ENCODE results near the gene COX4I1.

COX4I1 gene

GRCh38 chr16:85829171-85829719 lies 29.8 kb downstream of the COX4I1 start:
- FAIRE-seq (no peak), DNase-seq (ENCODE audit: insufficient read length, low spot score) (no peak)
- TF ChIP-seq PAX5 (IDR thresholded peaks at IDR 0.05; ENCODE audit: insufficient read depth, low read length, severe bottlenecking): no peak
- TF ChIP-seq POLR2AphosphoS5 (IDR thresholded peaks at IDR 0.05; ENCODE audit: low read depth, low read length): no peak
- TF ChIP-seq SPI1 (IDR thresholded peaks at IDR 0.05; ENCODE audit: low read depth, low read length): no peak
- no peak for TF ChIP-seq POLR2A (IDR thresholded peaks at IDR 0.05; ENCODE audit: low read depth, low read length)
- TF ChIP-seq POU2F2 (IDR thresholded peaks at IDR 0.05; ENCODE audit: low read depth, low read length): no peak

- DNase-seq (ENCODE audit: insufficient read length, low spot score): no peak
Measured at GRCh38 chr16:85829751-85830445, 30.4 kb downstream of the COX4I1 start.

GRCh38 chr16:85830821-85831220 lies 31.3 kb downstream of the COX4I1 start:
- DNase-seq (ENCODE audit: insufficient read length, low spot score) (no peak), FAIRE-seq (no peak)
- TF ChIP-seq POLR2A (IDR thresholded peaks at IDR 0.05; ENCODE audit: low read depth, low read length) (no peak), TAF1 (IDR thresholded peaks at IDR 0.05; ENCODE audit: low read depth, low read length) (no peak), POU2F2 (IDR thresholded peaks at IDR 0.05; ENCODE audit: low read depth, low read length) (no peak), SPI1 (IDR thresholded peaks at IDR 0.05; ENCODE audit: low read depth, low read length) (no peak), PAX5 (IDR thresholded peaks at IDR 0.05; ENCODE audit: insufficient read depth, low read length, severe bottlenecking) (no peak), POLR2AphosphoS5 (IDR thresholded peaks at IDR 0.05; ENCODE audit: low read depth, low read length) (no peak)

More at GRCh38 chr16:85829751-85830445, 30.4 kb downstream of the COX4I1 start:
- TF ChIP-seq TAF1 (IDR thresholded peaks at IDR 0.05; ENCODE audit: low read depth, low read length) (no peak), POLR2A (IDR thresholded peaks at IDR 0.05; ENCODE audit: low read depth, low read length) (no peak)
- FAIRE-seq: no peak

GRCh38 chr16:85832570-85833218 lies 33.2 kb downstream of the COX4I1 start:
- TF ChIP-seq POLR2A (IDR thresholded peaks at IDR 0.05; ENCODE audit: low read depth, low read length) (no peak), TAF1 (IDR thresholded peaks at IDR 0.05; ENCODE audit: low read depth, low read length) (no peak), PAX5 (IDR thresholded peaks at IDR 0.05; ENCODE audit: insufficient read depth, low read length, severe bottlenecking) (peak; percentile 51), POU2F2 (IDR thresholded peaks at IDR 0.05; ENCODE audit: low read depth, low read length) (no peak), SPI1 (IDR thresholded peaks at IDR 0.05; ENCODE audit: low read depth, low read length) (no peak)
- DNase-seq (ENCODE audit: insufficient read length, low spot score): peak; percentile 57
- FAIRE-seq: peak; percentile 75

GRCh38 chr16:85833219-85833920 lies 33.9 kb downstream of the COX4I1 start:
- DNase-seq (ENCODE audit: insufficient read length, low spot score): no peak
- FAIRE-seq: no peak
- TF ChIP-seq PAX5 (IDR thresholded peaks at IDR 0.05; ENCODE audit: insufficient read depth, low read length, severe bottlenecking) (no peak), TAF1 (IDR thresholded peaks at IDR 0.05; ENCODE audit: low read depth, low read length) (no peak), POU2F2 (IDR thresholded peaks at IDR 0.05; ENCODE audit: low read depth, low read length) (no peak), SPI1 (IDR thresholded peaks at IDR 0.05; ENCODE audit: low read depth, low read length) (no peak), POLR2A (IDR thresholded peaks at IDR 0.05; ENCODE audit: low read depth, low read length) (no peak), POLR2AphosphoS5 (IDR thresholded peaks at IDR 0.05; ENCODE audit: low read depth, low read length) (no peak)

GRCh38 chr16:85834741-85835140 lies 35.2 kb downstream of the COX4I1 start:
- FAIRE-seq (no peak), DNase-seq (ENCODE audit: insufficient read length, low spot score) (no peak)
- no peak for TF ChIP-seq SPI1 (IDR thresholded peaks at IDR 0.05; ENCODE audit: low read depth, low read length)
- no peak for TF ChIP-seq PAX5 (IDR thresholded peaks at IDR 0.05; ENCODE audit: insufficient read depth, low read length, severe bottlenecking)
- no peak for TF ChIP-seq TAF1 (IDR thresholded peaks at IDR 0.05; ENCODE audit: low read depth, low read length)
- TF ChIP-seq POLR2A (IDR thresholded peaks at IDR 0.05; ENCODE audit: low read depth, low read length): no peak
- no peak for TF ChIP-seq POLR2AphosphoS5 (IDR thresholded peaks at IDR 0.05; ENCODE audit: low read depth, low read length)
- no peak for TF ChIP-seq POU2F2 (IDR thresholded peaks at IDR 0.05; ENCODE audit: low read depth, low read length)

GRCh38 chr16:85835227-85835751 lies 35.8 kb downstream of the COX4I1 start:
- DNase-seq (ENCODE audit: insufficient read length, low spot score) (no peak), FAIRE-seq (no peak)
- TF ChIP-seq TAF1 (IDR thresholded peaks at IDR 0.05; ENCODE audit: low read depth, low read length) (no peak), POLR2AphosphoS5 (IDR thresholded peaks at IDR 0.05; ENCODE audit: low read depth, low read length) (no peak), PAX5 (IDR thresholded peaks at IDR 0.05; ENCODE audit: insufficient read depth, low read length, severe bottlenecking) (no peak), POLR2A (IDR thresholded peaks at IDR 0.05; ENCODE audit: low read depth, low read length) (no peak), POU2F2 (IDR thresholded peaks at IDR 0.05; ENCODE audit: low read depth, low read length) (no peak), SPI1 (IDR thresholded peaks at IDR 0.05; ENCODE audit: low read depth, low read length) (no peak)

- DNase-seq (ENCODE audit: insufficient read length, low spot score) (no peak), FAIRE-seq (no peak)
- no peak for TF ChIP-seq POU2F2 (IDR thresholded peaks at IDR 0.05; ENCODE audit: low read depth, low read length)
- no peak for TF ChIP-seq POLR2A (IDR thresholded peaks at IDR 0.05; ENCODE audit: low read depth, low read length)
- TF ChIP-seq SPI1 (IDR thresholded peaks at IDR 0.05; ENCODE audit: low read depth, low read length): no peak
- no peak for TF ChIP-seq TAF1 (IDR thresholded peaks at IDR 0.05; ENCODE audit: low read depth, low read length)
- no peak for TF ChIP-seq PAX5 (IDR thresholded peaks at IDR 0.05; ENCODE audit: insufficient read depth, low read length, severe bottlenecking)
Measured at GRCh38 chr16:85835956-85836705, 36.6 kb downstream of the COX4I1 start.
